ENCODE data around the gene ZNF407.

Gene ZNF407

GRCh38 chr18:74831571-74832250 lies 234.0 kb downstream of the ZNF407 start:
- DNase-seq (ENCODE audit: low read depth in 1 of 2, low spot score in 1 of 2), result no peak
- TF ChIP-seq JUND (IDR thresholded peaks at IDR 0.05; ENCODE audit: low read depth), result no peak

GRCh38 chr18:74832381-74832780 lies 234.7 kb downstream of the ZNF407 start:
- in situ Hi-C loops (cut with HindIII; ENCODE audit: low pct_unique_long_range_greater_than_20kb, low sequenced_read_pairs), result no loop called here
- TF ChIP-seq JUND (IDR thresholded peaks at IDR 0.05; ENCODE audit: low read depth), result no peak
- DNase-seq (ENCODE audit: low read depth in 1 of 2, low spot score in 1 of 2), result no peak

More at GRCh38 chr18:74831571-74832250, 234.0 kb downstream of the ZNF407 start:
- in situ Hi-C loops (cut with HindIII; ENCODE audit: low pct_unique_long_range_greater_than_20kb, low sequenced_read_pairs), result no loop called here

DNA sequence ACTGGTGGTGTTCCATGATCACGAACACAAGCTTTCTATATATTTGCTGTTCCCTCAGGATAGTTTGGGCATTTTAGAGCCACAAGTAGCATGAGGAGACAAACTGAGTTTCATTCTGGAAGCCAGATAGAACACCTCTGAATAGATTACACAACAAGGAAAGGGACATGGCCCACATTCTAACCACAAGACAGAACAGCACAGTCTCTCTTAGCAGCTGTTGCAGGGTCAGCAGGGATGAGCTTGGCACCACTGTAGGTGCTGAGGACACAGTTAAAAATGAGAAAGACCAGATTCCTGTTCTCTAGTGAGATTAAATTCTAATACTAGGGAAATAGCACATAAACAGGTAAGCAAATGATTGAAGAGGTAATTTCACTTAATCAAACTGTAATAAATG lies 235.3 kb downstream of the ZNF407 start:
- no peak for DNase-seq (ENCODE audit: low read depth in 1 of 2, low spot score in 1 of 2)
- in situ Hi-C loops (cut with HindIII; ENCODE audit: low pct_unique_long_range_greater_than_20kb, low sequenced_read_pairs), result no loop called here
- TF ChIP-seq JUND (IDR thresholded peaks at IDR 0.05; ENCODE audit: low read depth), result no peak

GRCh38 chr18:74834424-74835309 lies 237.0 kb downstream of the ZNF407 start:
- peak in 1 of 2 experiments; percentile 28 for DNase-seq (ENCODE audit: low read depth in 1 of 2, low spot score in 1 of 2)
- in situ Hi-C loops (cut with HindIII; ENCODE audit: low pct_unique_long_range_greater_than_20kb, low sequenced_read_pairs), result no loop called here
- TF ChIP-seq JUND (IDR thresholded peaks at IDR 0.05; ENCODE audit: low read depth), result no peak

GRCh38 chr18:74836296-74837139 lies 238.8 kb downstream of the ZNF407 start:
- TF ChIP-seq JUND (IDR thresholded peaks at IDR 0.05; ENCODE audit: low read depth), result no peak
- in situ Hi-C loops (cut with HindIII; ENCODE audit: low pct_unique_long_range_greater_than_20kb, low sequenced_read_pairs), result no loop called here
- DNase-seq (ENCODE audit: low read depth in 1 of 2, low spot score in 1 of 2), result peak in 1 of 2 experiments; percentile 19

DNA sequence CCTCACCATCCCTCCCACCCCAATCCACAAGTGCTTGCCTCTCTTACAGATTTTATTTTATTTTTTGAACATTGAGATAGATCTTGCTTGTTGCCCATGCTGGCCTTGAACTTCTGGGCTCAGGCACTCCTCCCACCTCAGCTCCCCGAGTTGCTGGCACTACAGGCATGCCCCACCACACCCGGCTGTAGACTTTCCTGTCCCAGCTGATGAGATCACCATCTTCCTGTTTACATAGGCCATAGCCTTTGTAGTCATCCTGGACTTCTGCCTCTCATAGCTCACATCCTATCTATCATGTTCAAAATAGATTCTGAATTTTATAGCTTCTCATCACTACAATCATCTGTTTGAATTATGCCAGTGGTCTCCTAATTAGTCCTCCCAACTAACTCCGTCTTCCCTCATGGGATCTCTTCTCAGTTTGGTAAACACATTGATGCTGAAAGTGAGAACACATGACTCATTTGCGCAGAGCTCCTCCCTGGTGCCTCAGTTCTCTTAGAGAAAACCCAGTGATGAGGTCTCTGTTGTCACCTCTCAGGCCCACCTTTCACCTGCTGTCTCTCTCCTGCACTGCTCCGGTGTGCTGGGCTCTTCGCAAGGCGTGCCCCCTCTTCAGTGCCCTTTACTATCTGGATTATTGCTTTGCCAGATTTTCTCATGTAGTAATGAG lies 243.0 kb downstream of the ZNF407 start:
- DNase-seq (ENCODE audit: low read depth in 1 of 2, low spot score in 1 of 2), result no peak
- no peak for TF ChIP-seq JUND (IDR thresholded peaks at IDR 0.05; ENCODE audit: low read depth)
- in situ Hi-C loops (cut with HindIII; ENCODE audit: low pct_unique_long_range_greater_than_20kb, low sequenced_read_pairs), result no loop called here

DNA sequence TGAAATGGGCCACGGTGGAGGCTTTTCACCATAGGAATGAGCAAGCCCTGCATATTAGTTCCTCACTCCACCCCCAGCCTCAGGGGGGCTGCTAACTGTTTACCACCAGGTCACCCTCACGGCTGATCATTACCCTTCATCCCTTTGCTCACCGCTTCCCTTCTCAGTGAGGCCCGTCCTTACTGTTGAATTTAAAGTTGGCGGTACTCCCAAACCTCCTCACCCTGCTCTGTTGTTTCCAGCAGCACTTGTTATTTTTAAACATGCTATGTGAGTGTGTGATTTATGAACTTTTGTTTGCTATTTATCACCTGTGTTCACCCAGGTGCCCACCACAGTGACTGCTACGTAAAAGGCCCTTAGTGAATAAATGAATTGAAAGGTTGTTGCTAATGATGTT lies 243.6 kb downstream of the ZNF407 start:
- DNase-seq (ENCODE audit: low read depth in 1 of 2, low spot score in 1 of 2), result no peak
- no peak for TF ChIP-seq JUND (IDR thresholded peaks at IDR 0.05; ENCODE audit: low read depth)
- in situ Hi-C loops (cut with HindIII; ENCODE audit: low pct_unique_long_range_greater_than_20kb, low sequenced_read_pairs), result no loop called here

DNA sequence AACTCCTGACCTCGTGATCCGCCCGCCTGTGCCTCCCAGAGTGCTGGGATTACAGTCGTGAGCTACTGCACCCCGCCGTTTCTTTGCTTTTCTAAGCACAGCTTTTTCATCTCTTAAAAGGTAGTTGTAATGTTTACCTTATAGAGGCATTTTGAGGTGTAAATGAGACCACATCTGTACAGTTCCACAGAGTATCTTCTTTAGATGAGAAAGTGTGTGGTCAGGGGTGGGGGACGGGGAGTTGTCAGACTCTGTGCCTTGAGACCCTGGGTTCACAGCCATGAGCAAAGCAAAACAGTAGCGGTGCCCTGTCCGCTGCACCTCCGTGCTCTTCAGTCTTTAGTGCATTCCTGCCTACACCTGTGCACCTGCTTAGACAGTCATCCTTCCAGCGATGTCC lies 251.6 kb downstream of the ZNF407 start:
- in situ Hi-C loops (cut with HindIII; ENCODE audit: low pct_unique_long_range_greater_than_20kb, low sequenced_read_pairs), result no loop called here
- TF ChIP-seq JUND (IDR thresholded peaks at IDR 0.05; ENCODE audit: low read depth), result no peak
- no peak for DNase-seq (ENCODE audit: low read depth in 1 of 2, low spot score in 1 of 2)

DNA sequence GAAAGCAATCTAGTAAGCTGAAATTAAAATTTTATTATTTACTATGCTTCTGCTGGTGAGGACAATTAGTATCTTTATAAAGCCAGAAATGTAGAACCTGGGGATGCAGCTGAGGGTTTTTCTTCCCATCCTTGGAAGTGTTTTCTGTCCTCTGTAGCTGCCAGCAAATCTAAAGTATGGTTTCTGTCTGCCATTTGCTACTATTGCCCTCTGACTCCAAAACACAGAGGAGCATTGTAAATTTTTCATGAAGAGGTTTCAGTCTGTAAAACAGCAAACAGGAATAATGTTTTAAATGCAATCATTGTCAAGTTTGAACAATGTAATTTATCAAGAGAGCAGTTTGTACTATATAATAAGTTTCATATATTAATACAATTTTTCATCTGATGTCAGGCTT lies 258.8 kb downstream of the ZNF407 start:
- in situ Hi-C loops (cut with HindIII; ENCODE audit: low pct_unique_long_range_greater_than_20kb, low sequenced_read_pairs), result no loop called here
- TF ChIP-seq JUND (IDR thresholded peaks at IDR 0.05; ENCODE audit: low read depth), result no peak
- DNase-seq (ENCODE audit: low read depth in 1 of 2, low spot score in 1 of 2), result no peak

DNA sequence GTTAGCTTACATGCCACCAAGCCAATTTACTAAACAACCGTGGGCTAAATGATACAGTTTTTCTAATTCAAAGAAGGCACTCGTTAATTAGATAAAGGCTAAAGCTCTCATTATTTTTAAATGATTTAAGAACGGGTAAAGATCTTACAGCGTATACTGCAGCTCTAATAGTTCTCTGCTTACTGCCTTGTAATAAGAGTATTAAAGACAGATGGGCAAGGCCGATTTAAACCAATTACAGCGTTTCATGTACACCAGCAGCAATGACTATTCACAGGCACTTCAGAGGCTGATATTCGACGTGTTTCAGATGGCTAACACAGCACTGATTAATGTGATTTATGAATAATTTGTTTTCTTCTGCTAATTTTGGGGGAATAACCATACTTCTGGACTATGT lies 259.3 kb downstream of the ZNF407 start:
- TF ChIP-seq JUND (IDR thresholded peaks at IDR 0.05; ENCODE audit: low read depth), result no peak
- no peak for DNase-seq (ENCODE audit: low read depth in 1 of 2, low spot score in 1 of 2)

GRCh38 chr18:74857901-74858300 lies 260.2 kb downstream of the ZNF407 start:
- no peak for DNase-seq (ENCODE audit: low read depth in 1 of 2, low spot score in 1 of 2)
- in situ Hi-C loops (cut with HindIII; ENCODE audit: low pct_unique_long_range_greater_than_20kb, low sequenced_read_pairs), result no loop called here
- TF ChIP-seq JUND (IDR thresholded peaks at IDR 0.05; ENCODE audit: low read depth), result no peak

More for the DNA sequence above, 259.3 kb downstream of the ZNF407 start:
- in situ Hi-C loops (cut with HindIII; ENCODE audit: low pct_unique_long_range_greater_than_20kb, low sequenced_read_pairs), result no loop called here

- in situ Hi-C loops (cut with HindIII; ENCODE audit: low pct_unique_long_range_greater_than_20kb, low sequenced_read_pairs), result no loop called here
- peak in 1 of 2 experiments; percentile 0 for DNase-seq (ENCODE audit: low read depth in 1 of 2, low spot score in 1 of 2)
Measured at GRCh38 chr18:74861154-74861553, 263.5 kb downstream of the ZNF407 start.

More at GRCh38 chr18:74861154-74861553, 263.5 kb downstream of the ZNF407 start:
- peak; percentile 47; the same call in 1 of the 2 replicates for TF ChIP-seq JUND (IDR thresholded peaks at IDR 0.05; ENCODE audit: low read depth)
